GM12873 (cell line): ENCODE results near the gene PPP2R1B.

Experiments used
- CTCF ChIP-seq: IDR thresholded peaks from 2 replicates; pipeline ENCODE4 v1.5.1; 2012; ENCODE audit warnings: low read depth, mild to moderate bottlenecking, moderate library complexity, low read length, control low read depth; ENCODE audit not compliant: insufficient read depth; ENCODE audit errors: missing control alignments

The PPP2R1B gene

GRCh38 chr11:111729071-111729830 is 36.9 kb downstream of the PPP2R1B start:
- no peak for TF ChIP-seq CTCF

- TF ChIP-seq CTCF, result no peak
These were observed 38.8 kb downstream of the PPP2R1B start for GRCh38 chr11:111727431-111727830.

GRCh38 chr11:111726301-111726713 is 39.9 kb downstream of the PPP2R1B start:
- no peak for TF ChIP-seq CTCF

GRCh38 chr11:111725621-111726020 is 40.6 kb downstream of the PPP2R1B start:
- no peak for TF ChIP-seq CTCF

- no peak for TF ChIP-seq CTCF
These were observed 41.5 kb downstream of the PPP2R1B start for GRCh38 chr11:111724615-111725129.

- no peak for TF ChIP-seq CTCF
These were observed 42.6 kb downstream of the PPP2R1B start for GRCh38 chr11:111723595-111723994.

GRCh38 chr11:111722501-111722900 is 43.7 kb downstream of the PPP2R1B start:
- no peak for TF ChIP-seq CTCF
